SK-N-MC (cell line): ENCODE data around the gene DYDC2.

Experiments used
- FOXP2 ChIP-seq: optimal IDR thresholded peaks from 2 replicates; pipeline ENCODE3; 2011; ENCODE audit warnings: mild to moderate bottlenecking, moderate library complexity; ENCODE audit not compliant: insufficient read depth; ENCODE audit errors: extremely low read length, control extremely low read depth
- POLR2AphosphoS5 ChIP-seq: IDR thresholded peaks from 2 replicates; pipeline ENCODE4 v1.6.1; 2012; ENCODE audit warnings: mild to moderate bottlenecking, low read depth, low read length, borderline replicate concordance

- TF ChIP-seq POLR2AphosphoS5 (no peak), FOXP2 (no peak)
Measured at GRCh38 chr10:80323311-80323710, 33.3 kb upstream of the DYDC2 start.
